Liver (tissue), 9 donors: ENCODE results near the gene HMX2. TPM values are rescaled to one million over a fixed set of nuclear protein-coding genes. Genes with fewer than 3 reads are reported as not detected.

Source experiments
- DNase-seq: peaks from one replicate; pipeline ENCODE4 v3.0.0-alpha.2; 2017; ENCODE audit warnings: low spot score
- H3K27ac ChIP-seq, 2 donors: one replicate each; pipeline ENCODE4 v1.7.0; 2013; ENCODE audit warnings: inconsistent platforms in 2 of 2, low read length in 2 of 2, control low read depth in 1 of 2, low read depth in 1 of 2, mild to moderate bottlenecking in 1 of 2
- H3K27me3 ChIP-seq, 4 donors: one replicate each; pipeline versions ENCODE4 v1.6.1 to v1.7.0; 2013; ENCODE audit warnings: low read length in 3 of 4, inconsistent platforms in 1 of 4, mild to moderate bottlenecking in 1 of 4, moderate library complexity in 1 of 4; ENCODE audit not compliant: control insufficient read depth in 4 of 4, insufficient read depth in 4 of 4
- H3K36me3 ChIP-seq, 4 donors: one replicate each; pipeline versions ENCODE4 v1.6.1 to v1.7.0; 2013; ENCODE audit warnings: low read length in 3 of 4, mild to moderate bottlenecking in 3 of 4, low read depth in 1 of 4, moderate library complexity in 1 of 4; ENCODE audit not compliant: control insufficient read depth in 4 of 4, insufficient read depth in 3 of 4
- H3K4me1 ChIP-seq, 4 donors: one replicate each; pipeline versions ENCODE4 v1.6.1 to v1.7.0; 2013; ENCODE audit warnings: low read length in 3 of 4, mild to moderate bottlenecking in 3 of 4, moderate library complexity in 1 of 4; ENCODE audit not compliant: control insufficient read depth in 4 of 4, insufficient read depth in 4 of 4
- H3K4me3 ChIP-seq, 3 donors: one replicate each; pipeline versions ENCODE4 v1.6.1 to v1.7.0; 2013; ENCODE audit warnings: low read length in 3 of 3, control low read depth in 1 of 3, low read depth in 1 of 3, mild to moderate bottlenecking in 1 of 3
- H3K9ac ChIP-seq, 2 donors: one replicate each; pipeline ENCODE4 v1.7.0; 2013; ENCODE audit warnings: low read length in 2 of 2, mild to moderate bottlenecking in 2 of 2, moderate library complexity in 2 of 2, control low read depth in 1 of 2, low read depth in 1 of 2
- H3K9me3 ChIP-seq, 4 donors: one replicate each; pipeline versions ENCODE4 v1.6.1 to v1.7.0; 2013; ENCODE audit warnings: low read length in 3 of 4; ENCODE audit not compliant: control insufficient read depth in 4 of 4
- EGR1 ChIP-seq, 2 donors: IDR thresholded peaks; 2 replicates each; pipeline ENCODE4 v1.6.1; 2016 to 2018; ENCODE audit warnings: antibody characterized with exemption in 2 of 2, low read depth in 2 of 2
- FOXA1 ChIP-seq: IDR thresholded peaks from 2 replicates; pipeline ENCODE4 v1.6.1; 2016; ENCODE audit warnings: antibody characterized with exemption
- FOXA2 ChIP-seq: IDR thresholded peaks from 2 replicates; pipeline ENCODE4 v1.6.1; 2016; ENCODE audit warnings: antibody characterized with exemption
- HNF4A ChIP-seq, 2 donors: conservative IDR thresholded peaks; 2 replicates each; pipeline ENCODE4 v1.6.1; 2016; ENCODE audit warnings: antibody characterized with exemption in 2 of 2, mild to moderate bottlenecking in 2 of 2
- HNF4G ChIP-seq: IDR thresholded peaks from 2 replicates; pipeline ENCODE4 v1.6.1; 2016; ENCODE audit warnings: antibody characterized with exemption
- JUND ChIP-seq, 2 donors: IDR thresholded peaks; 2 replicates each; pipeline ENCODE4 v1.6.1; 2016; ENCODE audit warnings: antibody characterized with exemption in 2 of 2
- NR2F2 ChIP-seq: IDR thresholded peaks from 2 replicates; pipeline ENCODE4 v1.6.1; 2016; ENCODE audit warnings: antibody characterized with exemption
- RAD21 ChIP-seq, 2 donors: IDR thresholded peaks; 2 replicates each; pipeline ENCODE4 v1.6.1; 2016; ENCODE audit warnings: antibody characterized with exemption in 2 of 2, mild to moderate bottlenecking in 2 of 2
- RXRA ChIP-seq, 2 donors: IDR thresholded peaks; 2 replicates each; pipeline ENCODE4 v1.6.1; 2017 to 2018; ENCODE audit warnings: antibody characterized with exemption in 2 of 2, mild to moderate bottlenecking in 1 of 2
- SP1 ChIP-seq: IDR thresholded peaks from 2 replicates; pipeline ENCODE4 v1.6.1; 2018; ENCODE audit warnings: antibody characterized with exemption, mild to moderate bottlenecking
- TAF1 ChIP-seq: conservative IDR thresholded peaks from 2 replicates; pipeline ENCODE4 v1.6.1; 2016; ENCODE audit warnings: antibody characterized with exemption, mild to moderate bottlenecking
- YY1 ChIP-seq: IDR thresholded peaks from 2 replicates; pipeline ENCODE4 v1.6.1; 2016; ENCODE audit warnings: antibody characterized with exemption, mild to moderate bottlenecking
- WGBS: extraction: QIAGEN DNeasy Blood & Tissue Kit; methylation state at CpG from one replicate; pipeline ENCODE4 v1.1.7; 2013; 5-methylcytosine and 5-hydroxymethylcytosine counted together
- polyA plus RNA-seq, 2 donors: library from polyadenylated mRNA; stranded (reverse) in 1 of 2; unstranded in 1 of 2; fragments of 200-250 nt in 1 of 2; fragments of >200 nt in 1 of 2; fragmentation: Nextera tagmentation in 1 of 2; extraction: Ambion mirVana in 1 of 2; gene quantifications; one replicate each; pipeline versions ENCODE4 v1.2.1 to v1.2.3, GENCODE V29; 2013 to 2015
- total RNA-seq, 2 donors: library from RNA; depleted of rRNA; stranded (reverse); fragments of >200 nt; gene quantifications; one replicate each; pipeline ENCODE4 v1.2.3, GENCODE V29; 2014
- TF ChIP-seq, protein P1 (sequence below): IDR thresholded peaks from 2 replicates; pipeline ENCODE4 v1.6.1; 2016; ENCODE audit warnings: antibody characterized with exemption
- TF ChIP-seq, protein P2 (sequence below): IDR thresholded peaks from 2 replicates; pipeline ENCODE4 v1.6.1; 2016; ENCODE audit warnings: antibody characterized with exemption
- TF ChIP-seq, protein P3 (sequence below): IDR thresholded peaks from 2 replicates; pipeline ENCODE4 v1.6.1; 2016; ENCODE audit warnings: antibody characterized with exemption
- TF ChIP-seq, protein P4 (sequence below): IDR thresholded peaks from 2 replicates; pipeline ENCODE4 v1.6.1; 2016; ENCODE audit warnings: antibody characterized with exemption, mild to moderate bottlenecking
- TF ChIP-seq, protein P5 (sequence below): fragments of 150-350 bp; IDR thresholded peaks from 2 replicates; pipeline ENCODE4 v1.5.1; 2017; ENCODE audit warnings: improper control_type of control experiment, low read depth, low read length; ENCODE audit not compliant: missing input control
- donor health status: healthy.
- donor health status: healthy.
- donor health status: healthy.
- donor health status: healthy.
- donor health status: healthy.

The HMX2 gene
- total and polyA plus RNA-seq, 4 donors: not detected

DNA sequence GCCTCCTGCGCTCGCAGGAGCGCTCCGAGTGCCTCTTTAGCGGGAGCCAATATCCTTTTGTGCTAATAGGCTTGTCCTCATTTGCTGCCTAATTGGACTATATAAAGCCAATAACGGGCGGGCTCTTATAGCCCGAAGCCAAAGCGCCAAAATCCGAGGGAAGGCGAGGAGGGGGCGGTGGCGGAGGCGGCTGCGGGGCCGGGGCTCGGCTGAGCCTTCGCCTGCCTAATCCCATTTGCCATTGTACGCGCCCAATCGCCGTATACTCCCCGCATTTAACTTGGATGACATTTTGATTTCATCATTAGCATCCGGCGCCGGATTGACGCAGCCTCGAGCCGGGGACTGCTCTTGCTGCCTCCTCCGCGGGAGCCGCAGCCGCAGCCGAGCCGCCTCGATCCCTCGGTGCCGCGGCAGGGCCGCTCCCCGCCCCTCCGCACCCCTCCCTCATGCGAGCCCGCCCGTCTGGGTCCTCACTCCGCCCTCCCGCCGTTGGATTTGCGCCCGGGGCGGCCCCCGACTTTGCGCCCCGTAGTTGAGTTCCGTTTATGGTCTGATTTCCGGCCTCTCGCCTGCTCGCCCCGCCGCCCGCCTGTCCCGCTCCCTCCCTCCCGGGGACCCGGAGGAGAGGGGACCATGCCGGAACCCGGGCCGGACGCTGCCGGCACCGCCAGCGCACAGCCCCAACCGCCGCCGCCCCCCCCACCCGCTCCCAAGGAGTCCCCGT, 12.4 kb upstream of the HMX2 start, which contains the start of gene HMX3 (continued):
- TF ChIP-seq YY1: no peak
- TF ChIP-seq RXRA (IDR thresholded peaks at IDR 0.05): no peak
- no peak for TF ChIP-seq FOXA2

- no peaks in the 10 kb centered on the region for H3K36me3 ChIP-seq
- peaks cover 15 to 31% (median 27%) of the 10 kb centered on the region in 4 donors for H3K27me3 ChIP-seq
- H3K4me1 ChIP-seq: peaks cover 21 to 44% (median 36%) of the 10 kb centered on the region in 4 donors
- no peak for TF ChIP-seq TAF1
- TF ChIP-seq, protein P1, sequence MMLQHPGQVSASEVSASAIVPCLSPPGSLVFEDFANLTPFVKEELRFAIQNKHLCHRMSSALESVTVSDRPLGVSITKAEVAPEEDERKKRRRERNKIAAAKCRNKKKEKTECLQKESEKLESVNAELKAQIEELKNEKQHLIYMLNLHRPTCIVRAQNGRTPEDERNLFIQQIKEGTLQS: no peak
- no peak for TF ChIP-seq RAD21 (IDR thresholded peaks at IDR 0.05)
- no peak for TF ChIP-seq FOXA1
- no peak for TF ChIP-seq EGR1 (IDR thresholded peaks at IDR 0.05; ENCODE audit: low read depth in 2 of 2)
- TF ChIP-seq NR2F2: no peak
- no peak overlapping the region for H3K9ac ChIP-seq
- WGBS: 5% methylated on average over 59 of the region's 59 CpGs
- H3K4me3 ChIP-seq: peak overlapping the region in 1 of 3 donors; percentile 37
- DNase-seq: no peak
- H3K9me3 ChIP-seq: no peaks in the 10 kb centered on the region
- H3K27ac ChIP-seq: no peak overlapping the region
Measured at GRCh38 chr10:123136221-123136805, 11.6 kb upstream of the HMX2 start.

- peaks cover 21 to 36% (median 29%) of the 10 kb centered on the region in 4 donors for H3K27me3 ChIP-seq
- H3K27ac ChIP-seq: no peak overlapping the region
- no peak for DNase-seq
- H3K9me3 ChIP-seq: no peaks in the 10 kb centered on the region
- H3K4me3 ChIP-seq: peak overlapping the region in 1 of 3 donors; percentile 19
- TF ChIP-seq, protein P2, sequence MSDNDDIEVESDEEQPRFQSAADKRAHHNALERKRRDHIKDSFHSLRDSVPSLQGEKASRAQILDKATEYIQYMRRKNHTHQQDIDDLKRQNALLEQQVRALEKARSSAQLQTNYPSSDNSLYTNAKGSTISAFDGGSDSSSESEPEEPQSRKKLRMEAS: no peak
- TF ChIP-seq NR2F2: no peak
- TF ChIP-seq, protein P1: no peak
- TF ChIP-seq, protein P3, sequence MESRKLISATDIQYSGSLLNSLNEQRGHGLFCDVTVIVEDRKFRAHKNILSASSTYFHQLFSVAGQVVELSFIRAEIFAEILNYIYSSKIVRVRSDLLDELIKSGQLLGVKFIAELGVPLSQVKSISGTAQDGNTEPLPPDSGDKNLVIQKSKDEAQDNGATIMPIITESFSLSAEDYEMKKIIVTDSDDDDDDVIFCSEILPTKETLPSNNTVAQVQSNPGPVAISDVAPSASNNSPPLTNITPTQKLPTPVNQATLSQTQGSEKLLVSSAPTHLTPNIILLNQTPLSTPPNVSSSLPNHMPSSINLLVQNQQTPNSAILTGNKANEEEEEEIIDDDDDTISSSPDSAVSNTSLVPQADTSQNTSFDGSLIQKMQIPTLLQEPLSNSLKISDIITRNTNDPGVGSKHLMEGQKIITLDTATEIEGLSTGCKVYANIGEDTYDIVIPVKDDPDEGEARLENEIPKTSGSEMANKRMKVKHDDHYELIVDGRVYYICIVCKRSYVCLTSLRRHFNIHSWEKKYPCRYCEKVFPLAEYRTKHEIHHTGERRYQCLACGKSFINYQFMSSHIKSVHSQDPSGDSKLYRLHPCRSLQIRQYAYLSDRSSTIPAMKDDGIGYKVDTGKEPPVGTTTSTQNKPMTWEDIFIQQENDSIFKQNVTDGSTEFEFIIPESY: no peak
- no peak for TF ChIP-seq HNF4A (conservative IDR thresholded peaks at IDR 0.05)
- TF ChIP-seq EGR1 (IDR thresholded peaks at IDR 0.05; ENCODE audit: low read depth in 2 of 2): no peak
- TF ChIP-seq, protein P4, sequence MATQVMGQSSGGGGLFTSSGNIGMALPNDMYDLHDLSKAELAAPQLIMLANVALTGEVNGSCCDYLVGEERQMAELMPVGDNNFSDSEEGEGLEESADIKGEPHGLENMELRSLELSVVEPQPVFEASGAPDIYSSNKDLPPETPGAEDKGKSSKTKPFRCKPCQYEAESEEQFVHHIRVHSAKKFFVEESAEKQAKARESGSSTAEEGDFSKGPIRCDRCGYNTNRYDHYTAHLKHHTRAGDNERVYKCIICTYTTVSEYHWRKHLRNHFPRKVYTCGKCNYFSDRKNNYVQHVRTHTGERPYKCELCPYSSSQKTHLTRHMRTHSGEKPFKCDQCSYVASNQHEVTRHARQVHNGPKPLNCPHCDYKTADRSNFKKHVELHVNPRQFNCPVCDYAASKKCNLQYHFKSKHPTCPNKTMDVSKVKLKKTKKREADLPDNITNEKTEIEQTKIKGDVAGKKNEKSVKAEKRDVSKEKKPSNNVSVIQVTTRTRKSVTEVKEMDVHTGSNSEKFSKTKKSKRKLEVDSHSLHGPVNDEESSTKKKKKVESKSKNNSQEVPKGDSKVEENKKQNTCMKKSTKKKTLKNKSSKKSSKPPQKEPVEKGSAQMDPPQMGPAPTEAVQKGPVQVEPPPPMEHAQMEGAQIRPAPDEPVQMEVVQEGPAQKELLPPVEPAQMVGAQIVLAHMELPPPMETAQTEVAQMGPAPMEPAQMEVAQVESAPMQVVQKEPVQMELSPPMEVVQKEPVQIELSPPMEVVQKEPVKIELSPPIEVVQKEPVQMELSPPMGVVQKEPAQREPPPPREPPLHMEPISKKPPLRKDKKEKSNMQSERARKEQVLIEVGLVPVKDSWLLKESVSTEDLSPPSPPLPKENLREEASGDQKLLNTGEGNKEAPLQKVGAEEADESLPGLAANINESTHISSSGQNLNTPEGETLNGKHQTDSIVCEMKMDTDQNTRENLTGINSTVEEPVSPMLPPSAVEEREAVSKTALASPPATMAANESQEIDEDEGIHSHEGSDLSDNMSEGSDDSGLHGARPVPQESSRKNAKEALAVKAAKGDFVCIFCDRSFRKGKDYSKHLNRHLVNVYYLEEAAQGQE: no peak
- TF ChIP-seq RAD21 (IDR thresholded peaks at IDR 0.05): no peak
- no peak for TF ChIP-seq HNF4G
- no peak for TF ChIP-seq FOXA2
- no peak for TF ChIP-seq FOXA1
- no peak for TF ChIP-seq TAF1
- TF ChIP-seq SP1: no peak
- TF ChIP-seq JUND (IDR thresholded peaks at IDR 0.05): no peak
- TF ChIP-seq, protein P5, sequence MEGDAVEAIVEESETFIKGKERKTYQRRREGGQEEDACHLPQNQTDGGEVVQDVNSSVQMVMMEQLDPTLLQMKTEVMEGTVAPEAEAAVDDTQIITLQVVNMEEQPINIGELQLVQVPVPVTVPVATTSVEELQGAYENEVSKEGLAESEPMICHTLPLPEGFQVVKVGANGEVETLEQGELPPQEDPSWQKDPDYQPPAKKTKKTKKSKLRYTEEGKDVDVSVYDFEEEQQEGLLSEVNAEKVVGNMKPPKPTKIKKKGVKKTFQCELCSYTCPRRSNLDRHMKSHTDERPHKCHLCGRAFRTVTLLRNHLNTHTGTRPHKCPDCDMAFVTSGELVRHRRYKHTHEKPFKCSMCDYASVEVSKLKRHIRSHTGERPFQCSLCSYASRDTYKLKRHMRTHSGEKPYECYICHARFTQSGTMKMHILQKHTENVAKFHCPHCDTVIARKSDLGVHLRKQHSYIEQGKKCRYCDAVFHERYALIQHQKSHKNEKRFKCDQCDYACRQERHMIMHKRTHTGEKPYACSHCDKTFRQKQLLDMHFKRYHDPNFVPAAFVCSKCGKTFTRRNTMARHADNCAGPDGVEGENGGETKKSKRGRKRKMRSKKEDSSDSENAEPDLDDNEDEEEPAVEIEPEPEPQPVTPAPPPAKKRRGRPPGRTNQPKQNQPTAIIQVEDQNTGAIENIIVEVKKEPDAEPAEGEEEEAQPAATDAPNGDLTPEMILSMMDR: no peak
- H3K36me3 ChIP-seq: no peaks in the 10 kb centered on the region
- no peak overlapping the region for H3K9ac ChIP-seq
- WGBS: 3% methylated on average over 83 of the region's 83 CpGs
- H3K4me1 ChIP-seq: peaks cover 21 to 44% (median 36%) of the 10 kb centered on the region in 4 donors
Measured at GRCh38 chr10:123136806-123137642, 10.9 kb upstream of the HMX2 start.
